Type B pancreatic cell (in vitro differentiated cells): ENCODE measurements around the gene SLC6A3. TPM values are rescaled to one million over a fixed set of nuclear protein-coding genes. Genes with fewer than 3 reads are reported as not detected.

Experiments
- DNase-seq: peaks from one replicate; pipeline ENCODE4 v3.0.0; 2021; ENCODE audit warnings: mixed read lengths; ENCODE audit not compliant: unreplicated experiment; ENCODE audit errors: extremely low spot score
- H3K27ac Mint-ChIP-seq: 2 replicates; pipeline ENCODE4 v1.8.0; 2021; ENCODE audit warnings: mild to moderate bottlenecking, mixed read lengths
- H3K27me3 Mint-ChIP-seq: 2 replicates; pipeline ENCODE4 v1.8.0; 2021; ENCODE audit warnings: mixed read lengths
- H3K36me3 Mint-ChIP-seq: 2 replicates; pipeline ENCODE4 v1.8.0; 2021; ENCODE audit warnings: mixed read lengths
- H3K4me1 Mint-ChIP-seq: one replicate; pipeline ENCODE4 v1.8.0; 2021; ENCODE audit warnings: mixed read lengths; ENCODE audit not compliant: unreplicated experiment
- H3K4me3 Mint-ChIP-seq: 2 replicates; pipeline ENCODE4 v1.8.0; 2021; ENCODE audit warnings: mild to moderate bottlenecking, mixed read lengths
- H3K9me3 Mint-ChIP-seq: 2 replicates; pipeline ENCODE4 v1.8.0; 2021; ENCODE audit warnings: mixed read lengths
- total RNA-seq: library from RNA; stranded (reverse); gene quantifications from 2 replicates; pipeline ENCODE4 v1.2.1, GENCODE V29; 2021; ENCODE audit warnings: low replicate concordance
- TF ChIP-seq, protein P1 (sequence below): fragments of 200-600 bp; sonication (generic); conservative IDR thresholded peaks from 2 replicates; pipeline ENCODE4 v1.5.0; 2021; ENCODE audit warnings: antibody characterized with exemption, mild to moderate bottlenecking

The SLC6A3 gene
- total RNA-seq, 1 donor from 2014 or later = 0.19 TPM

DNA sequence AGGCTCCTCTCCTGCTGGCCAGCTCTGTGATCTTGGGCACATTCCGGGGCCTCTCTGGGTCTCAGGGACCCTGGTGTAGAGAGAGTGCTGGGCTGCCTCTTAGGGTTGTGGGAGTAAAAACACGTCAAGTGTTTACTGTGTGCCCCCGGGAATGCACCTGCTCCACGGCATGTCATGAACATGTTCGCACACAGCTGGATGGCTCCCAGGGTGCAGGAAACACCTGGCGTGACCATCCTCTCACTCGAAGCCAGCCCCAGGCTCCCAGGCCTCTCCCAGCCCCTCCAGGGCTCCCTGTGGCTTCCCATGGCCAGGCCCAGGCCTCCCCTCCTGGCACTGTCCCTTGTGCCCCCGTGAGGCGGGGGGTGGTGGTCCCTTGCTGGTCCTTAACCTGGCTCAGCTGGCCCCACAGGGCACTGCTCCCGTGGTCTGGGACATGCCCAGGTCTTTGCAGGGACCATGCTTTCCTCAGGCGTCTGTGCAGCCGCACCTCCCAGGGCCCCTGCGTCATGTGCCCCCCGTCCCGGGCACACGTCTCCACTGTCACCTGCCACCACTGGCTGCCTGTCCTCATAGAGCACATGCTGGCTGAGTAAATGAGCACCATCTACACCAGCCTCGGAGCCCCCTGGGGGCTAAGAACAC lies 44.9 kb downstream of the SLC6A3 start:
- Mint-ChIP-seq H3K9me3 (no peaks in the 10 kb centered on the region), H3K27ac (no peak overlapping the region), H3K27me3 (peaks cover 60% of the 10 kb centered on the region), H3K4me1 (no peaks in the 10 kb centered on the region), H3K36me3 (no peaks in the 10 kb centered on the region), H3K4me3 (no peak overlapping the region)
- TF ChIP-seq, protein P1, sequence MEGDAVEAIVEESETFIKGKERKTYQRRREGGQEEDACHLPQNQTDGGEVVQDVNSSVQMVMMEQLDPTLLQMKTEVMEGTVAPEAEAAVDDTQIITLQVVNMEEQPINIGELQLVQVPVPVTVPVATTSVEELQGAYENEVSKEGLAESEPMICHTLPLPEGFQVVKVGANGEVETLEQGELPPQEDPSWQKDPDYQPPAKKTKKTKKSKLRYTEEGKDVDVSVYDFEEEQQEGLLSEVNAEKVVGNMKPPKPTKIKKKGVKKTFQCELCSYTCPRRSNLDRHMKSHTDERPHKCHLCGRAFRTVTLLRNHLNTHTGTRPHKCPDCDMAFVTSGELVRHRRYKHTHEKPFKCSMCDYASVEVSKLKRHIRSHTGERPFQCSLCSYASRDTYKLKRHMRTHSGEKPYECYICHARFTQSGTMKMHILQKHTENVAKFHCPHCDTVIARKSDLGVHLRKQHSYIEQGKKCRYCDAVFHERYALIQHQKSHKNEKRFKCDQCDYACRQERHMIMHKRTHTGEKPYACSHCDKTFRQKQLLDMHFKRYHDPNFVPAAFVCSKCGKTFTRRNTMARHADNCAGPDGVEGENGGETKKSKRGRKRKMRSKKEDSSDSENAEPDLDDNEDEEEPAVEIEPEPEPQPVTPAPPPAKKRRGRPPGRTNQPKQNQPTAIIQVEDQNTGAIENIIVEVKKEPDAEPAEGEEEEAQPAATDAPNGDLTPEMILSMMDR = no peak
- DNase-seq = no peak

DNA sequence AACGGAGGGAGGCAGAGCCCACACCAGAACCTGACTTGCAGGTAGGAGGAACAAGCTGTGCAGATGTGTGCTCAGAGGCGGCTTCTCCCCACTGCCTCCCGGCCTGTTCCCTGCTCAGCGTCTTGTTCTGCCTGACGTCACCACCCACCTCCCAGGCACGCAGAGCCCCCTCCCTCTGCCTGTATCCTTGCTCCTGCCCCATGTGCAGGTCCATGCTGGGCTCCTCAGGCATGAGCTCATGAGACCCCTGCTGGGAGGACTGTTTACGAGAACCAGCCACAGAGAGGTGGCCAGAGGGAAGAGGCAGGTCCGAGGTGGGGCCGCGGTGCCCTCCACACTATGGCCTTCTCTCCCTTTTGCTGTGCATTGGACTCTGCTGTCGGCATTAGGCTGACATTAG lies 45.5 kb downstream of the SLC6A3 start:
- Mint-ChIP-seq H3K9me3 (no peaks in the 10 kb centered on the region), H3K4me1 (no peaks in the 10 kb centered on the region), H3K27me3 (peaks cover 61% of the 10 kb centered on the region), H3K27ac (no peak overlapping the region), H3K36me3 (no peaks in the 10 kb centered on the region), H3K4me3 (no peak overlapping the region)
- TF ChIP-seq, protein P1 = no peak
- DNase-seq = no peak

DNA sequence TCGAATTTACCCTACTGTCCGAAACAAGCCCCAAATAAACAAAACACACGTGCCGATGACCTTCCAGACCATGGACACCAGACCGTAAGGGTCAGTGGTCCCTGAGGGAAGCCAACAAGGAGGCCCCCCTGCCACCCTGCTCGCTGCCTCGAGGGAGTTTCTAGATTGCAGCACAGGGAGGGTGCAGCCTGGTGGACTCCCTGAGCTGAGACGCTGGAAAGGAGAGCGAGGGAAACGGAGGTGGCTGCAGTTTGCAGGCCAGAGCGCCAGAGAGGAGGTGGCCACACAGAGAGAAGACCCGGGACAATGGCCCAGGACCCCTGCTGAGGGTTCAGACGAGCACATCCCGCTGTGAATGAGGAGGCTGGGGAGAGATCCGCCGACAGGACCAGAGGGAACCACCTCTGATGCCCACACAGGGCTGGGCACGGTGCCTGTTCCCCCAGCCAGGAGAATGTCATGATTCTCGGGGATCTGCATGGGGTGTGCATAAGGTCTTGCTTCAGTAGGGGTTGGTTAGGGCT lies 48.9 kb downstream of the SLC6A3 start:
- Mint-ChIP-seq H3K9me3 (no peaks in the 10 kb centered on the region), H3K36me3 (no peaks in the 10 kb centered on the region), H3K4me1 (no peaks in the 10 kb centered on the region), H3K27me3 (peaks cover 57% of the 10 kb centered on the region), H3K27ac (no peak overlapping the region), H3K4me3 (no peak overlapping the region)
- no peak for DNase-seq
- TF ChIP-seq, protein P1 = no peak

DNA sequence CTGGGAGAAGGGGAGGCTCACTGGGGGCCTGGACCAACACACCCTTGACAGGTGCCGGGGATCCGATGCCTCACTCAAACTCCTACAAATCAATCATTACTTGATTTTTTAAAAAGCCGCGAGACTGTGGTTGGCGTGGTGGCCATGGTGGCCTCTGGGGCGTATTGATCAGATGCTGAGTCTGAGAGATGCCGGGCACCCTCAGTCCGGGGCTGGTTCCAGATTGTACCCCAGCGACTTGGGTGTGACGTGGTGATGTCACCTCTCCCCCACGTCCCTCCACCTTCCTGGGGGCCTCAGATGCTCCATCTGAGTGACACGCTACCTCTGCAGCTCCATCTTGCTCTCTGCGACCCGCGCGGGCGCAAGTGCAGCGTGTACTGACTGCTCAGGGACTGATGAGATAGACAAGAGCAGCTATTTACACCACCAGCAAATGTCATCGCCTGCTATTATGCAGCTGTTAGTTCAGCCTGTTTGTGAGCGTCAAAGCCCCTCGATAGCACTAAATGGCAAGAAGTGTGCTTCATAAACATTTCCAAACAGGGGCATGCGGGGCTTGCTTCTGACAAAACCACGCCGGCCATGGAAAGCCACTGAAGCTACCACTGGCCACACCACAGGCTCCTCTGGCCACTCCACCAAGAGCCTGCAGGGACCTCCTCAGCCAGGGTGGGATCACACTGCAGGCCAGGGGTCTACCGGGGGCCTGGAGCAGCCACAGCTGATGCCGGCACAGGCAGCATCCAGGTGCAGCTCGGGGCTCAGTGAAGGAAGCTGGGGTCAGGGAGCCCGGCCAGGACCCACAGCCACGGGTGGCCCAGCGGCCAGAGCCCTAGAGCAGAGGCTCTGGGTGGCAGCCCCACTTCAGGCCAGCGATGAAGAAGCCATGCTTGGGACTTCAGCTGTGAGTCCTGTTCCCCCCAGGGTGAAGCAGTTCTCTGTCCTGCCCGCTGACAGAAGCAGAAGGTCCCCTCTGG lies 50.1 kb downstream of the SLC6A3 start:
- Mint-ChIP-seq H3K4me3 (no peak overlapping the region), H3K27me3 (peaks cover 61% of the 10 kb centered on the region)
- TF ChIP-seq, protein P1 = no peak

DNA sequence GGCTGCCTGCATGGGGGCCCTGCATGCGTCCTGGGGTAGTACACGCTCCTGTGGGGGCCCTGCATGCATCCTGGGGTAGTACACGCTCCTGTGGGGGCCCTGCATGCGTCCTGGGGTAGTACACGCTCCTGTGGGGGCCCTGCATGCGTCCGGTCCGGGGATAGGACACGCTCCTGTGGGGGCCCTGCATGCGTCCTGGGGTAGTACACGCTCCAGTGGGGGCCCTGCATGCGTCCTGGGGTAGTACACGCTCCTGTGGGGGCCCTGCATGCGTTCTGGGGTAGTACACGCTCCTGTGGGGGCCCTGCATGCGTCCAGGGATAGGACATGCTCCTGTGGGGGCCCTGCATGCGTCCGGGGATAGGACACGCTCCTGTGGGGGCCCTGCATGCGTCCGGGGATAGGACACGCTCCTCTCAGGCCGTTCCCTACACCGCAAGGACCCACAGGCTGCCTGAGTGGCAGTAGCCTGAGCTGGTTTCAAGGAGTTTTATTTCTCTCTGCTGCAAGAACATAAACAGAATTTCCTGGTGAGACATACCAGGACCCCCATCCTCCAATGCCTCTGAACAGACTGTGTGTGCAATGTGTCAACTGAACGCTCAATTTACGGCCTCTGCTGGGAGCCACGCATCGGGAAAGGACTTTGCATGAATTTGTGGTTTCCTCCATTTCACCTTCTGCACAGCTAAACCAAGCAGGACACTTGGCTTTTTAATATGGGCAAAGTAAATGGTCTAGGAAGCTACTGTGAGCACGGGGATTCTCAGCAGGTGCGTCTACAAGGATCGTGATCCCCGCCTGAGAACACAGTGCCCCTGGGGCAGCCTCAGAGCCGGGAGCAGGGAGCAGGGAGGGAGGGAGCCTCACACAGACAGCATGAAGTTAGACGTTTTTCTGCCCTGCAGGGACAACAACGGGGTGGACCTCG lies 51.4 kb downstream of the SLC6A3 start:
- Mint-ChIP-seq H3K4me3 (no peak overlapping the region), H3K36me3 (no peaks in the 10 kb centered on the region), H3K27ac (no peak overlapping the region), H3K27me3 (peaks cover 67% of the 10 kb centered on the region), H3K4me1 (no peaks in the 10 kb centered on the region), H3K9me3 (no peaks in the 10 kb centered on the region)
- TF ChIP-seq, protein P1 = no peak
- no peak for DNase-seq

More for the DNA sequence above, 50.1 kb downstream of the SLC6A3 start:
- no peaks in the 10 kb centered on the region for H3K9me3 Mint-ChIP-seq
- H3K4me1 Mint-ChIP-seq = no peaks in the 10 kb centered on the region
- DNase-seq = no peak
- H3K27ac Mint-ChIP-seq = no peak overlapping the region
- no peaks in the 10 kb centered on the region for H3K36me3 Mint-ChIP-seq
